ENCODE results near the gene ZNF234.
A peak's percentile ranks its signal among the peaks of the same experiment; 100 is the strongest.
"Not testable (repeated sequence)": the region's sequence is repeated elsewhere in the genome, so short reads cannot be mapped to it uniquely, and the experiment has no call there.

The ZNF234 gene

DNA sequence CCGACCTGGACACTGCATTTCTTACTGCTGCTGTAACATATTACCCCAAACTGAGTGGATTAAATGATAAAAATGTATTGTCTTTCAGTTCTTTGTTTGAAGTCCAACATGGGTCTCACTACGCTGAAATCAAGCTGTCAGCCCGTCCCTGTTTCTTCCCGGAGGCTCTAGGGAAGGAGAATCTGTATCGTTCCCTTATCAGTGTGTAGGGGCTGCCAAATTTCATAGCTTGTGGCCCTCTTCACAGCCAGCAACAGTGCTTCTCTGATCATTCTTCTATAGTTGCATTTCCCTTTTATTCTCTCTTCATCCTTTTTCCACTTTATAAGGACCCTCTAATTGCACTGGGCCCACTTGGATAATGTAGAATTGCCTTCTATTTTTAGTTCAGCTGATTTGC, 10.1 kb downstream of the ZNF234 start:
- ATAC-seq (ENCODE audit: low read depth) (no peak), DNase-seq (ENCODE audit: low spot score) (no peak)
- Histone ChIP-seq H3K27ac (ENCODE audit: poor library complexity, severe bottlenecking) (no peak overlapping the region), H3K36me3 (ENCODE audit: low read depth) (peaks cover 49% of the 10 kb centered on the region), H3K9me3 (ENCODE audit: severe bottlenecking) (peaks cover 2% of the 10 kb centered on the region), H3K4me3 (ENCODE audit: severe bottlenecking) (no peak overlapping the region), H3K27me3 (ENCODE audit: insufficient read depth, poor library complexity, severe bottlenecking) (no peaks in the 10 kb centered on the region), H3K4me1 (ENCODE audit: insufficient read depth, poor library complexity, severe bottlenecking) (no peaks in the 10 kb centered on the region)
- TF ChIP-seq, protein P1, sequence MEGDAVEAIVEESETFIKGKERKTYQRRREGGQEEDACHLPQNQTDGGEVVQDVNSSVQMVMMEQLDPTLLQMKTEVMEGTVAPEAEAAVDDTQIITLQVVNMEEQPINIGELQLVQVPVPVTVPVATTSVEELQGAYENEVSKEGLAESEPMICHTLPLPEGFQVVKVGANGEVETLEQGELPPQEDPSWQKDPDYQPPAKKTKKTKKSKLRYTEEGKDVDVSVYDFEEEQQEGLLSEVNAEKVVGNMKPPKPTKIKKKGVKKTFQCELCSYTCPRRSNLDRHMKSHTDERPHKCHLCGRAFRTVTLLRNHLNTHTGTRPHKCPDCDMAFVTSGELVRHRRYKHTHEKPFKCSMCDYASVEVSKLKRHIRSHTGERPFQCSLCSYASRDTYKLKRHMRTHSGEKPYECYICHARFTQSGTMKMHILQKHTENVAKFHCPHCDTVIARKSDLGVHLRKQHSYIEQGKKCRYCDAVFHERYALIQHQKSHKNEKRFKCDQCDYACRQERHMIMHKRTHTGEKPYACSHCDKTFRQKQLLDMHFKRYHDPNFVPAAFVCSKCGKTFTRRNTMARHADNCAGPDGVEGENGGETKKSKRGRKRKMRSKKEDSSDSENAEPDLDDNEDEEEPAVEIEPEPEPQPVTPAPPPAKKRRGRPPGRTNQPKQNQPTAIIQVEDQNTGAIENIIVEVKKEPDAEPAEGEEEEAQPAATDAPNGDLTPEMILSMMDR (IDR thresholded peaks at IDR 0.05; ENCODE audit: poor library complexity, severe bottlenecking) = no peak

DNA sequence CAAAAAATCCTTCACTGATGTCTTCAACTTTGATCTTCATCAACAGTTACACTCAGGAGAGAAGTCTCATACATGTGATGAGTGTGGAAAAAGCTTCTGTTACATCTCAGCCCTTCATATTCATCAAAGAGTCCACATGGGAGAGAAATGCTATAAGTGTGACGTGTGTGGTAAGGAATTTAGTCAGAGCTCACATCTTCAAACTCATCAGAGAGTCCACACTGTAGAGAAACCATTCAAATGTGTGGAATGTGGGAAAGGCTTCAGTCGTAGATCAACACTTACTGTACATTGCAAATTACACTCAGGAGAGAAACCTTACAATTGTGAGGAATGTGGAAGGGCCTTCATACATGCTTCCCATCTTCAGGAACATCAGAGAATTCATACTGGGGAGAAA, 15.1 kb downstream of the ZNF234 start:
- Histone ChIP-seq H3K27ac (ENCODE audit: poor library complexity, severe bottlenecking) (no peak overlapping the region), H3K27me3 (ENCODE audit: insufficient read depth, poor library complexity, severe bottlenecking) (no peaks in the 10 kb centered on the region), H3K4me3 (ENCODE audit: severe bottlenecking) (no peak overlapping the region), H3K9me3 (ENCODE audit: severe bottlenecking) (peaks cover 5% of the 10 kb centered on the region), H3K4me1 (ENCODE audit: insufficient read depth, poor library complexity, severe bottlenecking) (no peaks in the 10 kb centered on the region), H3K36me3 (ENCODE audit: low read depth) (peaks cover 22% of the 10 kb centered on the region)
- ATAC-seq (ENCODE audit: low read depth) = no peak
- TF ChIP-seq, protein P1 (IDR thresholded peaks at IDR 0.05; ENCODE audit: poor library complexity, severe bottlenecking) = no peak
- no peak for DNase-seq (ENCODE audit: low spot score)

DNA sequence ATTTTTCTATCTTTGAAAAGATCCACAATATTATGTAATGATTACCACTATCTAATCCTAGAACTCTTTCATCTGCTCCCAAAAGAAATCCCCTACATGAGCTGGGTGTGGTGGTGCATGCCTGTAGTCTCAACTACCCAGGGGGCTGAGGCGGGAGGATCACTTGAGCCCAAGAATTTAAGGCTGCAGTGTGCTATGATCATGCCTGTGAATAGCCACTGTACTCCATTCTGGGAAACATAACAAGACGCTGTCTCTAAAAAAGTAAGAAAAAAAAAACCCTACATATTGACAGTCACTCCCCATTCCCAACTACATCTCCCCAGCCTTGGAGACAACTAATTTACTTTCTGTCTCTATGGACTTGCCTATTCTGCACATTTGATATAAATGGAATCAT, 22.4 kb downstream of the ZNF234 start:
- DNase-seq (ENCODE audit: low spot score) (no peak), ATAC-seq (ENCODE audit: low read depth) (no peak)
- no peak overlapping the region for H3K4me3 ChIP-seq (ENCODE audit: severe bottlenecking)
- TF ChIP-seq, protein P1 (IDR thresholded peaks at IDR 0.05; ENCODE audit: poor library complexity, severe bottlenecking) = no peak
- H3K4me1 ChIP-seq (ENCODE audit: insufficient read depth, poor library complexity, severe bottlenecking) = peaks cover 6% of the 10 kb centered on the region
- H3K27ac ChIP-seq (ENCODE audit: poor library complexity, severe bottlenecking) = no peak overlapping the region
- peaks cover 31% of the 10 kb centered on the region for H3K36me3 ChIP-seq (ENCODE audit: low read depth)
- peaks cover 2% of the 10 kb centered on the region for H3K9me3 ChIP-seq (ENCODE audit: severe bottlenecking)
- no peaks in the 10 kb centered on the region for H3K27me3 ChIP-seq (ENCODE audit: insufficient read depth, poor library complexity, severe bottlenecking)

DNA sequence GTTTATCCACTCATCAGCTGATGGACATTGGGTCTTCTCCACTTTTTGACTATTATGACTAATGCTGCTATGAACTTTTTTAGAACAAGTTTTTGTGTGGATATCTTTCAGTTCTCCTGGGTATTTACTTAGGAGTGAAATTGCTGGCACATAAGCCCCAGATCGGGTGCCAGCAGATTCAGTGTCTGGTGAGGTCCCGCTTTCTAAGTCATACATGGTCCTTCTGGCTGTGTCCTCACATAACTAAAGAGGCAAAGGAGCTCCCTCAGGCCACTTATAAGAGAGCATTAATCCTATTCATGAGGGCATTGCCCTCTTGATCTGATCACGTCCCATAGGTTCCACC, 22.9 kb downstream of the ZNF234 start:
- peaks cover 34% of the 10 kb centered on the region for H3K36me3 ChIP-seq (ENCODE audit: low read depth)
- peak overlapping the region; percentile 59 for H3K4me3 ChIP-seq (ENCODE audit: severe bottlenecking)
- peaks cover 6% of the 10 kb centered on the region for H3K4me1 ChIP-seq (ENCODE audit: insufficient read depth, poor library complexity, severe bottlenecking)
- DNase-seq (ENCODE audit: low spot score) (no peak), ATAC-seq (ENCODE audit: low read depth) (no peak)
- no peaks in the 10 kb centered on the region for H3K9me3 ChIP-seq (ENCODE audit: severe bottlenecking)
- H3K27me3 ChIP-seq (ENCODE audit: insufficient read depth, poor library complexity, severe bottlenecking) = no peaks in the 10 kb centered on the region
- TF ChIP-seq, protein P1 (IDR thresholded peaks at IDR 0.05; ENCODE audit: poor library complexity, severe bottlenecking) = no peak
- peak overlapping the region; percentile 49 for H3K27ac ChIP-seq (ENCODE audit: poor library complexity, severe bottlenecking)

DNA sequence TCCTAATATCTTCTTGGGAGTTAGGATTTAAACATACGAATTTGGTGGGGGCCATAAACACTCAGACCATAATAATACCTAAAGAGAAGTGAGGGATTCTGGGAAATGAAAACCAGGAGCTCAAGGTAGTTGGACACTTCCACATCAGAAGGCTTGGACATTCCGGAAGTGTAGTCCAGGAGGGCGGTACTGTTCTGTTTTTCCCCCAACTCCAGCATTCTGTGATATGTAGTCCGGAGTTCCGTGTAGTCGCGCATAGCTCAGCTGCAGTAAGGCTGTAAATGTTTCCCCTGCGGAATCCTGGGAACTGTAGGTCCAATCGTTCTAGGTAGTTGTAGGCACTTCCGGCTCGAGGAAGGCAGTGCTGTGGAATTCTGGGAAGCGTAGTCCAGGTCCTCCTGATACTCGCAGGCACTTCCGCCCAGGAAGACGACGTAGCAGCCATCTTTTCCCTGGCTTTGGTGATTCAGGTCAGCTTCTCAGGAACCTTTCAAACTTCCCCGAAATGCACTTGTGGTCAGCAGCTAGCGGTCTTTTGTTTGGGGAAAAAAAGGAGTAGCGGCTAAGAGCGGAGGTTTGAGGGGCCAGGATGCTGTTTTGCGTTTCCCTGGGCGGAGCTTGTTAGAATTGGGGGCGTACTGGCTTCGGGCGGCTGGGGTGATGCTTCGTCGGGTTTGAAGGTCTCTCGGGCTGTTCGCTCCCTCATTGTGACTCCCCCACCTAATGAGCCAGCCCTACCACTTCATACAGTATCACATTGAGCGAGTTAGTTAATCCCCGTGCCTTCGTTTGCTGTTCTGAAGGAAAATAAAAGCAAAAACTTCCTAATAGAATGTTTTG, 23.5 kb downstream of the ZNF234 start, which contains the start of gene ZNF226:
ZNF226 (plus strand) TSS at position 428 of the 840 bp plus-strand sequence. CDS start 4,981 bp downstream, outside the sequence.
- TF ChIP-seq, protein P1 (IDR thresholded peaks at IDR 0.05; ENCODE audit: poor library complexity, severe bottlenecking) = no peak
- peak within 1 kb of the TSS; percentile 59 for H3K4me3 ChIP-seq (ENCODE audit: severe bottlenecking)
- peak; percentile 91 for DNase-seq (ENCODE audit: low spot score)
- no peaks in the 10 kb centered on the region for H3K27me3 ChIP-seq (ENCODE audit: insufficient read depth, poor library complexity, severe bottlenecking)
- peak; percentile 99 for ATAC-seq (ENCODE audit: low read depth)
- peaks cover 40% of the 10 kb centered on the region for H3K36me3 ChIP-seq (ENCODE audit: low read depth)
- peaks cover 6% of the 10 kb centered on the region for H3K4me1 ChIP-seq (ENCODE audit: insufficient read depth, poor library complexity, severe bottlenecking)
- H3K9me3 ChIP-seq (ENCODE audit: severe bottlenecking) = no peaks in the 10 kb centered on the region
- peak within 1 kb of the TSS; percentile 49 for H3K27ac ChIP-seq (ENCODE audit: poor library complexity, severe bottlenecking)

DNA sequence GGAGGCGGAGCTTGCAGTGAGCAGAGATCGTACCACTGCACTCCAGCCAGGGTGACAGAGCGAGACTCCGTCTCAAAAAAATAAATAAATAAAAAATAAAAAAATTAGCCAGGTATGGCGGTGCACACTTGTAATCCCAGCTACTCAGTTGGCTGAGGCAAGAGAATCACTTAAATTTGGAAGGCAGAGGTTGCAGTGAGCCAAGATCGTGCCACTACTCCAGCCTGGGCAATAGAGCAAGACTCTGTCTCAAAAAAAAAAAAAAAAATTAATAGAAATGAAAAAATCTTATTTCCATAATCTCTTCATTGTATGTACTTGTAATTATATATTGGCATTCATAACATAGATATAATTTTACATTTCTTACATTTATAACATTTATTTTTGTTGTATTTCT, 29.3 kb downstream of the ZNF234 start:
- H3K4me1 ChIP-seq (ENCODE audit: insufficient read depth, poor library complexity, severe bottlenecking); H3K27me3 ChIP-seq (ENCODE audit: insufficient read depth, poor library complexity, severe bottlenecking); H3K9me3 ChIP-seq (ENCODE audit: severe bottlenecking); H3K27ac ChIP-seq (ENCODE audit: poor library complexity, severe bottlenecking); ATAC-seq (ENCODE audit: low read depth); DNase-seq (ENCODE audit: low spot score); H3K4me3 ChIP-seq (ENCODE audit: severe bottlenecking): not testable (repeated sequence)
- peaks cover 97% of the 10 kb centered on the region for H3K36me3 ChIP-seq (ENCODE audit: low read depth)
